ENCODE measurements around the gene CLEC2B.

CLEC2B gene

GRCh38 chr12:9870286-9870866 lies 1.2 kb upstream of the CLEC2B start:
- no peak overlapping the region for H3K4me3 ChIP-seq (ENCODE audit: insufficient read depth, low read length, poor library complexity, severe bottlenecking)
- H4K20me1 ChIP-seq (ENCODE audit: low read depth, low read length): no peaks in the 10 kb centered on the region
- no peaks in the 10 kb centered on the region for H3K79me2 ChIP-seq (ENCODE audit: insufficient read depth, low read length)
- no peak overlapping the region for H3K9ac ChIP-seq (ENCODE audit: low read length)
- H3K27ac ChIP-seq (ENCODE audit: low read depth, low read length): no peak overlapping the region
- peak overlapping the region; percentile 70 for H3K4me2 ChIP-seq (ENCODE audit: low read depth, low read length, poor library complexity, severe bottlenecking)
- H3K27me3 ChIP-seq (ENCODE audit: low read length): no peaks in the 10 kb centered on the region
- TF ChIP-seq EZH2phosphoT487 (conservative IDR thresholded peaks at IDR 0.05; ENCODE audit: low read length): no peak
- no peak for TF ChIP-seq CTCF (IDR thresholded peaks at IDR 0.05; ENCODE audit: insufficient read depth, low read length, poor library complexity, severe bottlenecking)
- no peaks in the 10 kb centered on the region for H3K9me2 ChIP-seq (replicated peaks; ENCODE audit: insufficient read depth, low read length)
- H3F3A ChIP-seq (ENCODE audit: insufficient read depth): no peaks in the 10 kb centered on the region
- no peaks in the 10 kb centered on the region for H3K9me3 ChIP-seq (ENCODE audit: insufficient read depth, low read length)
- no peaks in the 10 kb centered on the region for H3K36me3 ChIP-seq (ENCODE audit: low read length)
- H2AFZ ChIP-seq (ENCODE audit: low read depth, low read length, severe bottlenecking): no peak overlapping the region

GRCh38 chr12:9868951-9869306 lies 225 bp downstream of the CLEC2B start:
- Histone ChIP-seq H3K9me3 (ENCODE audit: insufficient read depth, low read length) (no peaks in the 10 kb centered on the region), H3K4me2 (ENCODE audit: low read depth, low read length, poor library complexity, severe bottlenecking) (peak overlapping the region; percentile 70), H3K36me3 (ENCODE audit: low read length) (no peaks in the 10 kb centered on the region), H3K27ac (ENCODE audit: low read depth, low read length) (no peak overlapping the region), H3K9me2 (replicated peaks; ENCODE audit: insufficient read depth, low read length) (no peaks in the 10 kb centered on the region), H3K27me3 (ENCODE audit: low read length) (no peaks in the 10 kb centered on the region), H3K4me3 (ENCODE audit: insufficient read depth, low read length, poor library complexity, severe bottlenecking) (peak overlapping the region; percentile 47), H3K79me2 (ENCODE audit: insufficient read depth, low read length) (no peaks in the 10 kb centered on the region), H3K9ac (ENCODE audit: low read length) (peak overlapping the region; percentile 44; the same call in 1 of the 2 replicates), H2AFZ (ENCODE audit: low read depth, low read length, severe bottlenecking) (peak overlapping the region; percentile 93), H4K20me1 (ENCODE audit: low read depth, low read length) (no peaks in the 10 kb centered on the region), H3F3A (ENCODE audit: insufficient read depth) (no peaks in the 10 kb centered on the region)
- TF ChIP-seq EZH2phosphoT487 (conservative IDR thresholded peaks at IDR 0.05; ENCODE audit: low read length) (no peak), CTCF (IDR thresholded peaks at IDR 0.05; ENCODE audit: insufficient read depth, low read length, poor library complexity, severe bottlenecking) (no peak)

GRCh38 chr12:9868311-9868801 lies 798 bp downstream of the CLEC2B start:
- no peak overlapping the region for H3K27ac ChIP-seq (ENCODE audit: low read depth, low read length)
- H3K4me3 ChIP-seq (ENCODE audit: insufficient read depth, low read length, poor library complexity, severe bottlenecking): no peak overlapping the region
- H3K4me2 ChIP-seq (ENCODE audit: low read depth, low read length, poor library complexity, severe bottlenecking): no peak overlapping the region

More at GRCh38 chr12:9868311-9868801, 798 bp downstream of the CLEC2B start:
- Histone ChIP-seq H3F3A (ENCODE audit: insufficient read depth) (no peaks in the 10 kb centered on the region), H3K9ac (ENCODE audit: low read length) (no peak overlapping the region), H3K9me2 (replicated peaks; ENCODE audit: insufficient read depth, low read length) (no peaks in the 10 kb centered on the region), H3K27me3 (ENCODE audit: low read length) (no peaks in the 10 kb centered on the region), H3K36me3 (ENCODE audit: low read length) (no peaks in the 10 kb centered on the region), H2AFZ (ENCODE audit: low read depth, low read length, severe bottlenecking) (no peak overlapping the region), H4K20me1 (ENCODE audit: low read depth, low read length) (no peaks in the 10 kb centered on the region), H3K79me2 (ENCODE audit: insufficient read depth, low read length) (no peaks in the 10 kb centered on the region), H3K9me3 (ENCODE audit: insufficient read depth, low read length) (no peaks in the 10 kb centered on the region)
- no peak for TF ChIP-seq CTCF (IDR thresholded peaks at IDR 0.05; ENCODE audit: insufficient read depth, low read length, poor library complexity, severe bottlenecking)
- no peak for TF ChIP-seq EZH2phosphoT487 (conservative IDR thresholded peaks at IDR 0.05; ENCODE audit: low read length)

Data from SU-DHL-6 (cell line).